Measurements from ENCODE around the gene PHF2. TPM values are rescaled to one million over a fixed set of nuclear protein-coding genes. Genes with fewer than 3 reads are reported as not detected.

PHF2 gene
- total RNA-seq, result 11.6 and 17.0 TPM in 2 replicates

GRCh38 chr9:93576258-93577077 lies at the start of gene PHF2:
PHF2 (plus strand) TSS chr9:93576584; CDS start chr9:93576774, 190 bp downstream.

Other genes with a start within 250 kb of the PHF2 start
- gene FAM120A, start 124.9 kb upstream of the PHF2 start, total RNA-seq, result 115 and 153 TPM in 2 replicates
- gene FAM120AOS, start 123.0 kb upstream of the PHF2 start, total RNA-seq, result 37.4 and 43.5 TPM in 2 replicates

Data from smooth muscle cell of trachea (primary cell).